ENCODE measurements around the gene ICA1L. TPM values are rescaled to one million over a fixed set of nuclear protein-coding genes. Genes with fewer than 3 reads are reported as not detected.
"Not testable (repeated sequence)": the region's sequence is repeated elsewhere in the genome, so short reads cannot be mapped to it uniquely, and the experiment has no call there.

Gene ICA1L
- total and polyA plus RNA-seq, 9 donors: 7.0 to 12.1 (median 9.6) TPM

DNA sequence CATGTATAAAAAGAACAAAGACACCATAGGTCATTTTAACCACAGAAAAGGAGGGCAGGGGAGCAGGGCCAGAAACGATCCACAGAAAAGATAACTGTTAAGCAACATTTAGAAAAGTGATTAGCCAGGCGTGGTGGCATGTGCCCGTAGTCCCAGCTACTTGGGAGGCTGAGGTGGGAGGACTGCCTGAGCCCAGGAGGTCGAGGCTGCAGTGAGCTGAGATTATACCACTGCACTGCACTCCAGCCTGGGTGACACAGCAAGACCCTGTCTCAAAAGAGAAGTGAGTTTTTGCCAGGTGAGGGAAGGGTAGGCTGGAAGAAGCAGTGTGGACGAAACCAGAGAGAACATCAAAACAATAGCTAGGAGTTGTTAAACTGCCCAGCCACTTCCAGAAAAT is 36.6 kb upstream of the ICA1L start:
- no peak for DNase-seq
- Histone ChIP-seq H3K27ac (ENCODE audit: low read length) (no peak overlapping the region), H3K4me1 (ENCODE audit: control insufficient read depth, insufficient read depth, low read length) (peaks cover 5% of the 10 kb centered on the region), H3K9me3 (replicated peaks; ENCODE audit: control insufficient read depth, low read depth, low read length) (peaks cover 3% of the 10 kb centered on the region), H3K4me3 (ENCODE audit: low read length) (no peak overlapping the region), H3K27me3 (ENCODE audit: control insufficient read depth, insufficient read depth, low read length) (no peaks in the 10 kb centered on the region), H3K36me3 (ENCODE audit: control insufficient read depth, insufficient read depth, low read length) (no peaks in the 10 kb centered on the region)
- 91% methylated on average over 4 of the region's 5 CpGs for WGBS (ENCODE audit: insufficient coverage)

- H3K27ac ChIP-seq (ENCODE audit: low read length): not testable (repeated sequence)
Measured at GRCh38 chr2:202905507-202905906, 33.9 kb upstream of the ICA1L start.

DNA sequence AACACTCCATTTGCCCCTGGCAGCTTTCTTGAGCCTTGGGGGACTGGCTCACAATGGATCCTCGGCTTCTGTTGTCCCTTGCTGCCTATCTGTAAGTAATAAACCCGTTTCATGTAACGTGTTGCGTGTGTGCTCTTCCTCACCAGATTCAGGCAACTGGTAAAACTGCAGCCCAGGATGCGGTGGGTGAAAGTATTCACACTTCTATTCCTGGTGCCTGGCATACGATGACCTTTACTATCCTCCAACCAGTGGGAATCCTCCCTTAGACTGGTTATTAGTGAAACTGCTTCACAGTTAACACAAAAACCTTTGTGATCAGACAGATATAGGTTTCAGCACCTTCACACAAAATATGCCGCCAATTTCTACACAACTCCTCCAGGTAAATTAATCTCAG is 13.6 kb upstream of the ICA1L start:
- H3K36me3 ChIP-seq (ENCODE audit: control insufficient read depth, insufficient read depth, low read length): peaks cover 40% of the 10 kb centered on the region
- H3K27ac ChIP-seq (ENCODE audit: low read length): no peak overlapping the region
- 89% methylated on average over 5 of the region's 7 CpGs for WGBS (ENCODE audit: insufficient coverage)

More at GRCh38 chr2:202905507-202905906, 33.9 kb upstream of the ICA1L start:
- H3K4me1 ChIP-seq (ENCODE audit: control insufficient read depth, insufficient read depth, low read length); H3K36me3 ChIP-seq (ENCODE audit: control insufficient read depth, insufficient read depth, low read length); H3K4me3 ChIP-seq (ENCODE audit: low read length); H3K27me3 ChIP-seq (ENCODE audit: control insufficient read depth, insufficient read depth, low read length); H3K9me3 ChIP-seq (replicated peaks; ENCODE audit: control insufficient read depth, low read depth, low read length); DNase-seq: not testable (repeated sequence)

DNA sequence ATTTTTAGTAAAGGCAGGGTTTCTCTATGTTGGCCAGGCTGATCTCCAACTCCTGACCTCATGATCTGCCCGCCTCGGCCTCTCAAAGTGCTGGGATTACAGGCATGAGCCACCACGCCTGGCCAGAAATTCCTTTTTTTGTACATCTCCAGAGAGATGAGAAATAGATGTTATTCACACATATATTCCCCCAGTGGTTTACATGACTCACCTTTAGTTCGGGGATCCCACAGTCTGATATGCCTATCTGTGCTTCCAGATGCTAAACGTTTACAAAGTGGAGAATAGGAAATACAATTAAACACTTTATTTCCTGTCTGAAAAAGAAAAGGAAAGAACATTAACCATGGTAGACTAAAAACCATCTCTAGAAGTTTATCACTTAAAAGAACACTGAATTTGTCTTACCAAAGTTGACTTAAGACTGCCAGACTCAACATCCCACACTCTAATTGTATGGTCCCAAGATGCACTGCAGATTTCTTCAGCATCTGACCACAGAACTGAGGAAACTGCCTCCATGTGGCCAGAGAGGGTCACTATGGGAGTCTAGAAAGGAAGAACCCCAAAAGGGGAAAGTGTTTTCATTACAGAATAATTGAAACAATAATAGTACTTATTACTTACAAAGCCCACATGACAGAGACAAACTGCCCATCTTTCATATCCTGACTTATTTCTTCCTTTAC is 12.6 kb upstream of the ICA1L start:
- Histone ChIP-seq H3K27ac (ENCODE audit: low read length) (no peak overlapping the region), H3K4me3 (ENCODE audit: low read length) (no peak overlapping the region), H3K27me3 (ENCODE audit: control insufficient read depth, insufficient read depth, low read length) (no peaks in the 10 kb centered on the region), H3K36me3 (ENCODE audit: control insufficient read depth, insufficient read depth, low read length) (peaks cover 31% of the 10 kb centered on the region), H3K9me3 (replicated peaks; ENCODE audit: control insufficient read depth, low read depth, low read length) (no peaks in the 10 kb centered on the region), H3K4me1 (ENCODE audit: control insufficient read depth, insufficient read depth, low read length) (peaks cover 2% of the 10 kb centered on the region)
- no peak for DNase-seq
- no CpG with 5 or more reads among the region's 5 CpGs for WGBS (ENCODE audit: insufficient coverage)

More for the DNA sequence above, 13.6 kb upstream of the ICA1L start:
- Histone ChIP-seq H3K4me3 (ENCODE audit: low read length) (no peak overlapping the region), H3K9me3 (replicated peaks; ENCODE audit: control insufficient read depth, low read depth, low read length) (no peaks in the 10 kb centered on the region), H3K4me1 (ENCODE audit: control insufficient read depth, insufficient read depth, low read length) (peaks cover 2% of the 10 kb centered on the region), H3K27me3 (ENCODE audit: control insufficient read depth, insufficient read depth, low read length) (no peaks in the 10 kb centered on the region)
- DNase-seq: no peak

DNA sequence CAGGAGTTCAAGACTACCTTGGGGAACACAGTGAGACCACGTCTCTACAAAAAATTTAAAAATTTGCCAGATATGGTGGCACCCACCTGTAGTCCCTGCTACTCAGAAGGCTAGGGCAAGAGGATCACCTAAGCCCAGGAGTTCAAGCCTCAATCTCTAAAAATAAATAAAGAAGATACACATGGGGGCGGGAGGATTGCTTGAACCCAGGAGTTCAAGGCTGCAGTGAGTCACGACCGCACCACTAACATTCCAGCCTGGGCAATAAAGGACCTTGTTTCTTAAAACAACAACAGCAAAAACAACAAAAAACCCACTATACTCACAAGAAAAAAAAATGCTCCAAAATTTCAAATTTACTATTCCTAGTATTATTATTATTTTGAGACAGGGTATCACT is 10.0 kb upstream of the ICA1L start:
- WGBS (ENCODE audit: insufficient coverage): 75% methylated on average over 1 of the region's 4 CpGs
- H3K27me3 ChIP-seq (ENCODE audit: control insufficient read depth, insufficient read depth, low read length): no peaks in the 10 kb centered on the region
- no peaks in the 10 kb centered on the region for H3K9me3 ChIP-seq (replicated peaks; ENCODE audit: control insufficient read depth, low read depth, low read length)
- peaks cover 2% of the 10 kb centered on the region for H3K4me1 ChIP-seq (ENCODE audit: control insufficient read depth, insufficient read depth, low read length)
- no peak for DNase-seq
- no peak overlapping the region for H3K27ac ChIP-seq (ENCODE audit: low read length)
- H3K4me3 ChIP-seq (ENCODE audit: low read length): no peak overlapping the region
- peaks cover 26% of the 10 kb centered on the region for H3K36me3 ChIP-seq (ENCODE audit: control insufficient read depth, insufficient read depth, low read length)

DNA sequence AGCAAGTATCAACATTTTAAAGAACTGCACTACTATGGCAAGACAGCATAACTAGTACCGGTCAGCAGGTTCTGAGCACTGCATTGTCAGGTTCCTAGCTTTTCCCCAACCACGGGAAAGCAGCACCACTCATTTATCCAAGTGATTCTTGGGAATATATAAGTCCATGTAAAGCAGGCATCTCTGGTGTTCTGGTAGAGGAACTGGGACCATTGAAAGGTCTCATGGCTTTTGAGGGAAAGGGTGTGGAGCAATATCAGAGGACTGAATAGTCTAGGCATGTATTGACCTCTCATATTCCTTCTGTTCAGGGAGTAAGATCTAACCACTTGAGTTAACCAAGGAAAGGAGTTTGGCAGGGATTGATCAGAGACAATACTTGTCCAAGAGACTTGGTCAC is 6.1 kb upstream of the ICA1L start:
- H3K4me1 ChIP-seq (ENCODE audit: control insufficient read depth, insufficient read depth, low read length): no peaks in the 10 kb centered on the region
- H3K9me3 ChIP-seq (replicated peaks; ENCODE audit: control insufficient read depth, low read depth, low read length): no peaks in the 10 kb centered on the region
- no peak for DNase-seq
- H3K27me3 ChIP-seq (ENCODE audit: control insufficient read depth, insufficient read depth, low read length): no peaks in the 10 kb centered on the region
- H3K36me3 ChIP-seq (ENCODE audit: control insufficient read depth, insufficient read depth, low read length): peaks cover 6% of the 10 kb centered on the region
- H3K27ac ChIP-seq (ENCODE audit: low read length): no peak overlapping the region
- H3K4me3 ChIP-seq (ENCODE audit: low read length): no peak overlapping the region
- no CpG with 5 or more reads among the region's 2 CpGs for WGBS (ENCODE audit: insufficient coverage)

DNA sequence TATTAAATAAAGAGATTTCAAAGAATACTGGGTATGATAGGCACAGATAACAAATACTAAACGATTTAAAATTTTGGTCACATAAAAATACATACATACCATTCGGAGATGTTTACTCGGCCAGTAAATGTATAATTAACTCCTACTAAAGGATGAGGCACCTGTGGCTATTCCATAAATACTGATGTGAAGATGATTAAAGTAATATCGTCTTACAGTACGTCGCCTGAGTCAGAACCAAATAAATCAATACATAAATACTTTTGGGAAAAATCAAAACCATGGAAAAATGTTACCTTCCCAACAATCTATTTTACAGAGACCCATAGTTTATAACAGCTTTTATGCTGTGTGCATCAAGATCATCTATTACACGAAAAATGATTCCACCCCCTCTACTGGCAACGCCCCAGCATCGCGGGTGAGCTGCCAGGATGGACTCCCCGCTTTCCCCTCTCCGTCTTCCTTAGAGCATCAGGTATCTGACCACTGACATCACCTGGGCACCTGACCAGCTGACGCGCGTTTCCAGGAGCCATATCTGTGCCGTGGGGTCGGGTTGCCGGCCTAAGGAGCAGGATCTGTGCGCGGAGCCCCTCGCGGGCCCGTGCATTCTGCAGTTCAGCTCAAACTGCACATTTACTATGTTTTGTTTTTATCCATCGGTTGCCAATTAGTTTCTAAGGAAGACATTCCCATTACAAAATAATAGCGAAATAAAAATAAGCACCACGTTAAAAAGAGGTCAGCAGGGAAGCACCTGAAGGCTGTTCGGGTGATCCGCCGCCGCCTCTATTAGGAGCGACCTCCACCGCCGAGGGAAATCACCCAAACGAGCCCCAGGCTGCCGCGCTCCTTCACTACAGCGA is 901 bp downstream of the ICA1L start:
- WGBS (ENCODE audit: insufficient coverage): 0% methylated on average over 29 of the region's 37 CpGs
- Histone ChIP-seq H3K27me3 (ENCODE audit: control insufficient read depth, insufficient read depth, low read length) (no peaks in the 10 kb centered on the region), H3K4me1 (ENCODE audit: control insufficient read depth, insufficient read depth, low read length) (peaks cover 3% of the 10 kb centered on the region), H3K4me3 (ENCODE audit: low read length) (peak overlapping the region; percentile 89), H3K9me3 (replicated peaks; ENCODE audit: control insufficient read depth, low read depth, low read length) (no peaks in the 10 kb centered on the region), H3K27ac (ENCODE audit: low read length) (peak overlapping the region; percentile 94), H3K36me3 (ENCODE audit: control insufficient read depth, insufficient read depth, low read length) (no peaks in the 10 kb centered on the region)
- DNase-seq: peak; percentile 84

GRCh38 chr2:202861987-202862386 is 9.6 kb downstream of the ICA1L start:
- no peak overlapping the region for H3K27ac ChIP-seq (ENCODE audit: low read length)
- no peaks in the 10 kb centered on the region for H3K27me3 ChIP-seq (ENCODE audit: control insufficient read depth, insufficient read depth, low read length)
- no peak for DNase-seq
- 100% methylated on average over 2 of the region's 3 CpGs for WGBS (ENCODE audit: insufficient coverage)
- peaks cover 2% of the 10 kb centered on the region for H3K9me3 ChIP-seq (replicated peaks; ENCODE audit: control insufficient read depth, low read depth, low read length)
- no peak overlapping the region for H3K4me3 ChIP-seq (ENCODE audit: low read length)
- H3K36me3 ChIP-seq (ENCODE audit: control insufficient read depth, insufficient read depth, low read length): no peaks in the 10 kb centered on the region
- no peaks in the 10 kb centered on the region for H3K4me1 ChIP-seq (ENCODE audit: control insufficient read depth, insufficient read depth, low read length)

- Histone ChIP-seq H3K36me3 (ENCODE audit: control insufficient read depth, insufficient read depth, low read length) (no peaks in the 10 kb centered on the region), H3K27me3 (ENCODE audit: control insufficient read depth, insufficient read depth, low read length) (no peaks in the 10 kb centered on the region), H3K9me3 (replicated peaks; ENCODE audit: control insufficient read depth, low read depth, low read length) (peaks cover 2% of the 10 kb centered on the region), H3K27ac (ENCODE audit: low read length) (no peak overlapping the region), H3K4me1 (ENCODE audit: control insufficient read depth, insufficient read depth, low read length) (no peaks in the 10 kb centered on the region), H3K4me3 (ENCODE audit: low read length) (no peak overlapping the region)
- WGBS (ENCODE audit: insufficient coverage): no CpG with 5 or more reads among the region's 3 CpGs
- no peak for DNase-seq
Measured at GRCh38 chr2:202858601-202859000, 13.0 kb downstream of the ICA1L start.

DNA sequence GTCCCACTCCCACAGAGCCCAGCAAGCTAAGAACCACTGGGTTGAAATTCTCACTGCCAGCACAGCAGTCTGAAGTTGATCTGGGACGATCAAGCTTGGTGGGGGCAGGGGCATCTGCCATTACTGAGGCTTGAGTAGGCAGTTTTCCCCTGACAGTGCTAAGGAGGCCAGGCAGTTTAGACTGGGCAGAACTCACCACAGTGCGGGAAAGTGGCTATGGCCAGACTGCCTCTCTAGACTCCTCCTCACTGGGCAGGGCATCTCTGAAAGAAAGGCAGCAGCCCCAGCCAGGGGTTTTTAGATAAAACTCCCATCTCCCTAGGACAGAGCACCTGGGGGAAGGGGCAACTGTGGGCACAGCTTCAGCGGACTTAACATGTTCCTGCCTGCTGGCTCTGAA is 22.2 kb downstream of the ICA1L start:
- H3K4me1 ChIP-seq (ENCODE audit: control insufficient read depth, insufficient read depth, low read length); H3K4me3 ChIP-seq (ENCODE audit: low read length); H3K9me3 ChIP-seq (replicated peaks; ENCODE audit: control insufficient read depth, low read depth, low read length); H3K36me3 ChIP-seq (ENCODE audit: control insufficient read depth, insufficient read depth, low read length); H3K27ac ChIP-seq (ENCODE audit: low read length); DNase-seq; H3K27me3 ChIP-seq (ENCODE audit: control insufficient read depth, insufficient read depth, low read length): not testable (repeated sequence)
- WGBS (ENCODE audit: insufficient coverage): 61% methylated on average over 2 of the region's 3 CpGs
